GM12865 (cell line): Measurements from ENCODE around the gene NR2F6.

Experiments
- DNase-seq: peaks from one replicate; pipeline ENCODE4 v3.0.0; 2010; ENCODE audit warnings: low read depth
- H3K4me3 ChIP-seq: 2 replicates; pipeline ENCODE4 v1.5.1; 2011; ENCODE audit warnings: mild to moderate bottlenecking, low read depth, low read length, control low read depth
- CTCF ChIP-seq: IDR thresholded peaks from 2 replicates; pipeline ENCODE4 v1.5.1; 2011; ENCODE audit warnings: low read length, control low read depth, low read depth, inconsistent platforms; ENCODE audit not compliant: insufficient read depth; ENCODE audit errors: missing control alignments

NR2F6 gene

DNA sequence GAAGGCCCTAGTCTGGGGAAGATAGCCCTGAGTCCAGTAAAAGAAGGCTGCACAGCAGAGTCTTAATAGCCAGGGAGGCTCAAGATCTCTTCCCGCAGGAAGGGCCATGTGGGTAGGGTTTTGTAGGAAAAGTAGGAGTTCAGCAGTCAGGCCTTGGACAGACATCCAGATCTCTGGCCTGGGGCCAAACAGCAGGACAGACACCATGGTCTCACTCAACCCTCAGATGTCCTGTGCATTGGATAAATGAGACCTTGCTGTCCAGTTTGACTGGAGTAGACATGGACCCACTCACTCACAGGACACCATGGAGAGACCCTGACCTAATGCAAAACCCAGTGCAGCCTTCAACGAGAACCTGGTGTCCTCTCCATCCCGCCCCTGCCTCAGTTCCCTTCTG lies 15.8 kb downstream of the NR2F6 start:
- H3K4me3 ChIP-seq: no peak overlapping the region
- no peak for DNase-seq
- TF ChIP-seq CTCF: no peak

DNA sequence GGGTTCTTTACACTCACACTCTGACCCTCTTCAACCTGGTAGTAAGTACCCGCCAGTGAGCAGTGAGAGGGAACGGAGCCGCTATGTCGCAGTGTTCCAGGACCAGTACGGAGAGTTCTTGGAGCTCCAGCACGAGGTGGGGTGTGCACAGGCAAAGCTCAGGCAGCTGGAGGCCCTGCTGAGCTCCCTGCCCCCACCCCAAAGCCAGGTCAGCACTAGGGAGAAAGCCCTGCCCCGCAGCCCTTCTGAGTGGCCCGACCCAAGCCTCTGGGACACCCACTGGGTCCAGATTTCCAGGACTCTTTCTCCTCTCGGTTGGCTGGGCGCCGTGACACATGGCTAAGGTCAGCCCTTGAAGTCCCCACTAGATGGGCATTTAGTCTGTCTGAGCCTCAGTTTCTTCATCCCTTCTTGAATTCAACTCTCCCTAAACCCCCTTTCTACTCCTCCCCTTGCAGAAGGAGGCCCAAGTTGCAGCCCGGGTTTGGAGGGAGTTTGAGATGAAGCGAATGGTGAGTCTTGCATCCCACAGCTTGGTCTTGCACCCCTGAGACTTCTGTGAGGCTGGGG lies 17.8 kb downstream of the NR2F6 start:
- no peak overlapping the region for H3K4me3 ChIP-seq
- no peak for DNase-seq
- no peak for TF ChIP-seq CTCF

- no peak for TF ChIP-seq CTCF
- peak; percentile 99 for DNase-seq
- peak within 1 kb of the TSS; percentile 76 for H3K4me3 ChIP-seq
Observed at GRCh38 chr19:17226002-17226933, 19.5 kb downstream of the NR2F6 start, which contains the start of gene OCEL1. OCEL1 (plus strand) TSS chr19:17226226; CDS start chr19:17226248, 22 bp downstream.

DNA sequence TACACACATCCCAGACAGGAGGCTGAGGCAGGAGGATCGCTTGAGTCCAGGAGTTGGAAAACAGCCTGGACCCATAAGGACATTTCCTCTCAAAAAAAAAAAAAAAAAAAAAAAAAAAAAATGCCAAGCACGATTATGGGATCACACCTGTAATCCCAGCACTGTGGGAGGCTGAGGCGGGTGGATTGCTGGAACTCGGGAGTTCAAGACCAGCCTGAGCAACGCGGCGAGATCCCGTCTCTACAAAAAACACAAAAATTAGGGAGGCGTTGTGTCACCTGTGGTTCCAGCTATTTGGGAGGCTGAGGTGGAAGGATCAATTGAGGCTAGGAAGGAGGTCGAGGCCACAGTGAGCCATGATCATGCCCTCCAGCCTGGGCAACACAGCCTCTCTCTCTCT lies 20.7 kb downstream of the NR2F6 start:
- no peak overlapping the region for H3K4me3 ChIP-seq
- no peak for TF ChIP-seq CTCF
- DNase-seq: no peak

DNA sequence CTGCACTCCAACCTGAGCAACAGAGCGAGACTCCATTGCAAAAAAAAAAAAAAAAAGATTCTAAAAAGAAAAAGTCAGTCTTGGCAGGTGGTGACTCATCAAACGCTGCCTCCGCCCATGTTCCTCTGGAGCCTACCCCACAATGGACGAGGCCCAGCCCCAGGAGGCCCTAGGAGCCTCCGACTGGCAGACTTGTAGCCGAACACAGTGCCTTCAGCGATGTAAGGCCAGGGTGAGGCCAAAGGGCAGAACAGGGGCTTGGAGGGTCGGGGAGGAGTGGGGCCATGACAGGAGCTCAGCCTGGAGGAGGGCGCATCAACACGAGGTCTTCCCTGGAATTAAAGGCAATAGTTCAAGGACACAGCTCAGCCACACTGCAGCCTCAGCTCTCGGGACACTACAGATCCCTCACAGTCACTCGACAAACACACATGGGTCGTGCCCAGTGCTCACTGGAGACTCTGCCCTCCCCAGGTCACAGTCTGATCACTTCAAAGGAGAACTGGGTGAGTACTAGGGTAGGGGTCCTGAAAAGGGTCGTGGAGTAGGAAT lies 25.4 kb downstream of the NR2F6 start:
- TF ChIP-seq CTCF: no peak
- H3K4me3 ChIP-seq: no peak overlapping the region
- peak; percentile 4 for DNase-seq

DNA sequence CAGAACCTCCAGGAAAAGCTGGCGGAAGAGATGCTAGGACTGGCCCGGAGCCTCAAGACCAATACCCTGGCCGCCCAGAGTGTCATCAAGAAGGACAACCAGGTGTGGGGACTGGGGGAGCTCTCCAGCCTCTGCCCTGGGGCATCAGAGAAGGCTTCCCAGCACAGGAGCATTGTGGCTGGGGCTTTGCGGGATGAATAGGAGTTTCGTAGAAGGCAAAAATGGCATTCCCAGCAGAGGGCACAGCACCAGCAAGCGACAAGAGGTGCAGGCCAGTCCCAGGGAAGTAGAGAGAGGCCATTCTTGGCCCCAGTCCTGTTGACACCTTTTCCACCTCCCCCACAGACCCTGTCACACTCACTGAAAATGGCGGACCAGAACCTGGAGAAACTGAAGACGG lies 26.4 kb downstream of the NR2F6 start:
- H3K4me3 ChIP-seq: no peak overlapping the region
- TF ChIP-seq CTCF: no peak
- no peak for DNase-seq
